ENCODE results near the gene PDE4C. TPM values are rescaled to one million over a fixed set of nuclear protein-coding genes. Genes with fewer than 3 reads are reported as not detected.

Gene PDE4C
- total and polyA plus RNA-seq, 9 of the 15 experiments (the other 6 are each of a cell fraction or from before 2014, with no cell fraction given): 0.04 to 0.91 (median 0.20) TPM; not detected in 1

- no peak for TF ChIP-seq ZNF253 (CRISPR knock-in tag; conservative IDR thresholded peaks at IDR 0.05)
- TF ChIP-seq, protein P1, sequence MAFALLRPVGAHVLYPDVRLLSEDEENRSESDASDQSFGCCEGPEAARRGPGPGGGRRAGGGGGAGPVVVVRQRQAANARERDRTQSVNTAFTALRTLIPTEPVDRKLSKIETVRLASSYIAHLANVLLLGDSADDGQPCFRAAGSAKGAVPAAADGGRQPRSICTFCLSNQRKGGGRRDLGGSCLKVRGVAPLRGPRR (CRISPR knock-in tag; IDR thresholded peaks at IDR 0.05): no peak
- peak; percentile 10; the same call in 1 of the 2 replicates for TF ChIP-seq XRCC5 (IDR thresholded peaks at IDR 0.05; ENCODE audit: low read depth, low read length)
- TF ChIP-seq YBX1 (IDR thresholded peaks at IDR 0.05): no peak
- no peak for TF ChIP-seq HEY1 (CRISPR knock-in tag; IDR thresholded peaks at IDR 0.05; ENCODE audit: borderline replicate concordance)
- no peak for TF ChIP-seq ETS2 (tag; IDR thresholded peaks at IDR 0.05; ENCODE audit: borderline replicate concordance, poor library complexity, severe bottlenecking)
- no peak for TF ChIP-seq HDAC8 (tag; IDR thresholded peaks at IDR 0.05)
- TF ChIP-seq AFF1 (IDR thresholded peaks at IDR 0.05; ENCODE audit: low read depth in 1 of 2, partially characterized antibody in 2 of 2): no peak
- TF ChIP-seq RNF2 (IDR thresholded peaks at IDR 0.05): no peak; the same call in 1 of the 2 replicates
- TF ChIP-seq ZNF143 (CRISPR knock-in tag; IDR thresholded peaks at IDR 0.05): no peak
- no peak for TF ChIP-seq ZNF77 (CRISPR knock-in tag; IDR thresholded peaks at IDR 0.05)
- TF ChIP-seq, protein P2, sequence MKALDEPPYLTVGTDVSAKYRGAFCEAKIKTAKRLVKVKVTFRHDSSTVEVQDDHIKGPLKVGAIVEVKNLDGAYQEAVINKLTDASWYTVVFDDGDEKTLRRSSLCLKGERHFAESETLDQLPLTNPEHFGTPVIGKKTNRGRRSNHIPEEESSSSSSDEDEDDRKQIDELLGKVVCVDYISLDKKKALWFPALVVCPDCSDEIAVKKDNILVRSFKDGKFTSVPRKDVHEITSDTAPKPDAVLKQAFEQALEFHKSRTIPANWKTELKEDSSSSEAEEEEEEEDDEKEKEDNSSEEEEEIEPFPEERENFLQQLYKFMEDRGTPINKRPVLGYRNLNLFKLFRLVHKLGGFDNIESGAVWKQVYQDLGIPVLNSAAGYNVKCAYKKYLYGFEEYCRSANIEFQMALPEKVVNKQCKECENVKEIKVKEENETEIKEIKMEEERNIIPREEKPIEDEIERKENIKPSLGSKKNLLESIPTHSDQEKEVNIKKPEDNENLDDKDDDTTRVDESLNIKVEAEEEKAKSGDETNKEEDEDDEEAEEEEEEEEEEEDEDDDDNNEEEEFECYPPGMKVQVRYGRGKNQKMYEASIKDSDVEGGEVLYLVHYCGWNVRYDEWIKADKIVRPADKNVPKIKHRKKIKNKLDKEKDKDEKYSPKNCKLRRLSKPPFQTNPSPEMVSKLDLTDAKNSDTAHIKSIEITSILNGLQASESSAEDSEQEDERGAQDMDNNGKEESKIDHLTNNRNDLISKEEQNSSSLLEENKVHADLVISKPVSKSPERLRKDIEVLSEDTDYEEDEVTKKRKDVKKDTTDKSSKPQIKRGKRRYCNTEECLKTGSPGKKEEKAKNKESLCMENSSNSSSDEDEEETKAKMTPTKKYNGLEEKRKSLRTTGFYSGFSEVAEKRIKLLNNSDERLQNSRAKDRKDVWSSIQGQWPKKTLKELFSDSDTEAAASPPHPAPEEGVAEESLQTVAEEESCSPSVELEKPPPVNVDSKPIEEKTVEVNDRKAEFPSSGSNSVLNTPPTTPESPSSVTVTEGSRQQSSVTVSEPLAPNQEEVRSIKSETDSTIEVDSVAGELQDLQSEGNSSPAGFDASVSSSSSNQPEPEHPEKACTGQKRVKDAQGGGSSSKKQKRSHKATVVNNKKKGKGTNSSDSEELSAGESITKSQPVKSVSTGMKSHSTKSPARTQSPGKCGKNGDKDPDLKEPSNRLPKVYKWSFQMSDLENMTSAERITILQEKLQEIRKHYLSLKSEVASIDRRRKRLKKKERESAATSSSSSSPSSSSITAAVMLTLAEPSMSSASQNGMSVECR (CRISPR knock-in tag; IDR thresholded peaks at IDR 0.05): no peak
- no peak for TF ChIP-seq MEIS2 (IDR thresholded peaks at IDR 0.05; ENCODE audit: partially characterized antibody)
- peak; percentile 84 for TF ChIP-seq POLR2G (IDR thresholded peaks at IDR 0.05; ENCODE audit: low read depth, low read length)
- no peak for TF ChIP-seq EGR1 (conservative IDR thresholded peaks at IDR 0.05)
- no peak for TF ChIP-seq ETV6 (IDR thresholded peaks at IDR 0.05; ENCODE audit: borderline replicate concordance in 1 of 2, low read depth in 2 of 2, low read length in 1 of 2)
- no peak for TF ChIP-seq ETV6 (CRISPR knock-in tag; IDR thresholded peaks at IDR 0.05; ENCODE audit: borderline replicate concordance)
- TF ChIP-seq NRF1 (conservative IDR thresholded peaks at IDR 0.05 in 1 of 2, IDR thresholded peaks at IDR 0.05 in 1 of 2): peak; percentile 24 to 31; a peak in 2 of 4 replicates
- TF ChIP-seq ZNF778 (CRISPR knock-in tag; IDR thresholded peaks at IDR 0.05): no peak
These were observed 48.6 kb upstream of the PDE4C start (continued) for GRCh38 chr19:18274781-18275356.
